HepG2 (cell line): ENCODE data around the gene LTB4R2. TPM values are rescaled to one million over a fixed set of nuclear protein-coding genes. Genes with fewer than 3 reads are reported as not detected.

Experiments used
- ATAC-seq: fragments of 200-7000 bp; cut with Tn5 transposase; 3 replicates; pipeline ENCODE4 v1.9.1; 2020; ENCODE audit warnings: mild to moderate bottlenecking, moderate library complexity
- BruUV-seq: library from RNA; stranded (reverse); fragments of 400-500 nt; replicated peaks from 2 replicates; lab custom pipeline; 2021; lab: Mats Ljungman, UMichigan
- CTCF ChIA-PET: fragments of 300-600 bp; formaldehyde crosslinking; extraction: SDS; loops from one replicate; lab custom pipeline; 2021; ENCODE audit warnings: low total read pairs, inconsistent platforms, low intra/inter-chr PET ratio; lab: Yijun Ruan, JAX
- POLR2A ChIA-PET: fragments of 350-600 bp; sonication (Branson Sonifier 250); formaldehyde crosslinking; loops from one replicate; lab custom pipeline; 2020; ENCODE audit warnings: antibody characterized with exemption, inconsistent platforms; lab: Yijun Ruan, JAX
- DNase-seq: peaks from one replicate; pipeline ENCODE4 v3.0.0-alpha.2; 2015; ENCODE audit warnings: low spot score
- FAIRE-seq: peaks from 3 replicates; lab custom pipeline; 2011; peaks lifted over from hg19 to GRCh38; lab: Jason Lieb, UNC
- H2AFZ ChIP-seq: one replicate; pipeline ENCODE4 v1.6.1; 2011; ENCODE audit warnings: low read length, inconsistent platforms
- H3K27ac ChIP-seq: fragments of 300-600 bp; 3 replicates; pipeline ENCODE4 v1.8.0; 2011; ENCODE audit warnings: mixed run types, mild to moderate bottlenecking, mixed read lengths, low read length, inconsistent platforms; ENCODE audit not compliant: insufficient read depth; ENCODE audit errors: extremely low read length
- H3K27me3 ChIP-seq, 2 experiments: fragments of 200-600 bp in 1 of 2; 2 replicates in 1 of 2; 3 replicates in 1 of 2; pipeline versions ENCODE4 v1.6.0 to v1.8.0; 2011; ENCODE audit warnings: low read length in 2 of 2, mild to moderate bottlenecking in 2 of 2, moderate library complexity in 2 of 2, inconsistent platforms in 1 of 2; ENCODE audit not compliant: insufficient read depth in 2 of 2, control insufficient read depth in 1 of 2
- H3K36me3 ChIP-seq, 2 experiments: fragments of 200-600 bp in 1 of 2; replicated peaks in 1 of 2; 2 replicates in 1 of 2; 3 replicates in 1 of 2; pipeline versions ENCODE4 v1.5.1 to v1.8.0; 2011; ENCODE audit warnings: low read length in 2 of 2, inconsistent platforms in 1 of 2; ENCODE audit not compliant: insufficient read depth in 2 of 2, control insufficient read depth in 1 of 2
- H3K4me1 ChIP-seq: 2 replicates; pipeline ENCODE4 v1.5.1; 2012; ENCODE audit warnings: low read length, inconsistent platforms; ENCODE audit not compliant: insufficient read depth
- H3K4me2 ChIP-seq: 2 replicates; pipeline ENCODE4 v1.6.0; 2011; ENCODE audit warnings: low read depth, low read length, inconsistent platforms
- H3K4me3 ChIP-seq, 3 experiments: fragments of 200-600 bp in 1 of 3; sonication (generic), shearing (Covaris generic) in 1 of 3; replicated peaks in 1 of 3; 2 replicates each; pipeline ENCODE4 v1.5.1; 2011 to 2016; ENCODE audit warnings: low read length in 3 of 3, inconsistent platforms in 2 of 3, low read depth in 2 of 3, mild to moderate bottlenecking in 2 of 3, control low read depth in 1 of 3, mixed read lengths in 1 of 3; ENCODE audit not compliant: insufficient read depth in 1 of 3
- H3K79me2 ChIP-seq: one replicate; pipeline ENCODE4 v1.6.1; 2011; ENCODE audit warnings: low read length, inconsistent platforms; ENCODE audit not compliant: insufficient read depth
- H3K9ac ChIP-seq: 2 replicates; pipeline ENCODE4 v1.6.0; 2011; ENCODE audit warnings: mild to moderate bottlenecking, low read depth, low read length, inconsistent platforms; ENCODE audit not compliant: insufficient read depth
- H3K9me3 ChIP-seq: 2 replicates; pipeline ENCODE4 v1.5.1; 2012; ENCODE audit warnings: mild to moderate bottlenecking, low read length
- H4K20me1 ChIP-seq: 2 replicates; pipeline ENCODE4 v1.6.0; 2011; ENCODE audit warnings: inconsistent platforms, mild to moderate bottlenecking, low read length, moderate library complexity; ENCODE audit not compliant: insufficient read depth
- HDAC6 ChIP-seq: fragments of 200-600 bp; sonication (generic); IDR thresholded peaks from 2 replicates; pipeline ENCODE4 v1.7.0; 2017; ENCODE audit warnings: mild to moderate bottlenecking, antibody characterized with exemption, low read length, low read depth
- MATR3 ChIP-seq: sonication (generic); formaldehyde crosslinking; IDR thresholded peaks from 2 replicates; pipeline ENCODE4 v1.4.0; 2020; ENCODE audit warnings: missing genetic modification reagents
- RBM22 ChIP-seq: fragments of 200-400 bp; formaldehyde crosslinking; optimal IDR thresholded peaks from 2 replicates; pipeline ENCODE3; 2017; ENCODE audit warnings: mild to moderate bottlenecking, low read length, moderate library complexity
- ZMYM3 ChIP-seq: sonication (generic); formaldehyde crosslinking; IDR thresholded peaks from 2 replicates; pipeline ENCODE4 v1.5.1; 2020; ENCODE audit warnings: mild to moderate bottlenecking, missing genetic modification reagents
- WGBS: methylation state at CpG from one replicate; pipeline ENCODE4 v1.1.6; 2017; ENCODE audit warnings: low lambda C conversion rate; 5-methylcytosine and 5-hydroxymethylcytosine counted together
- in situ Hi-C: cut with HindIII; loops from 2 replicates; pipeline ENCODE4 v1.10.0; 2017; ENCODE audit warnings: low pct_unique_long_range_greater_than_20kb; ENCODE audit not compliant: extremely low pct_ligation_motif_present
- intact Hi-C: fragments of 100-400 bp; cut with micrococcal nuclease; formaldehyde crosslinking; loops from one replicate; pipeline ENCODE4 v1.10.0; 2022; ENCODE audit not compliant: unreplicated experiment
- polyA plus RNA-seq, 8 experiments: library from polyadenylated mRNA; depleted of rRNA in 3 of 8; stranded (reverse) in 7 of 8; unstranded in 1 of 8; fragments of >200 nt; fragmentation: Illumina TruSeq in 4 of 8; extraction: Trizol in 4 of 8; gene quantifications; 2 replicates each; pipeline versions ENCODE4 v1.2.1 to v1.2.3, GENCODE V29; 2011 to 2016; ENCODE audit warnings: low read depth in 4 of 8, missing spikeins in 1 of 8, mixed read lengths in 1 of 8; ENCODE audit not compliant: insufficient read depth in 1 of 8
- total RNA-seq, 5 experiments: library from RNA; depleted of rRNA; stranded (reverse); fragments of >200 nt; fragmentation: Illumina TruSeq; extraction: Trizol; gene quantifications; 2 replicates each; pipeline ENCODE4 v1.2.3, GENCODE V29; 2016; ENCODE audit warnings: low read depth in 1 of 5
- TF ChIP-seq, protein P1 (sequence below): sonication (generic); formaldehyde crosslinking; conservative IDR thresholded peaks from 2 replicates; pipeline ENCODE4 v1.8.1; 2023; ENCODE audit warnings: missing genetic modification reagents

LTB4R2 gene
- total and polyA plus RNA-seq, 2 of the 13 experiments (the other 11 are each of a cell fraction or from before 2014, with no cell fraction given) = 3.9 to 6.9 TPM

DNA sequence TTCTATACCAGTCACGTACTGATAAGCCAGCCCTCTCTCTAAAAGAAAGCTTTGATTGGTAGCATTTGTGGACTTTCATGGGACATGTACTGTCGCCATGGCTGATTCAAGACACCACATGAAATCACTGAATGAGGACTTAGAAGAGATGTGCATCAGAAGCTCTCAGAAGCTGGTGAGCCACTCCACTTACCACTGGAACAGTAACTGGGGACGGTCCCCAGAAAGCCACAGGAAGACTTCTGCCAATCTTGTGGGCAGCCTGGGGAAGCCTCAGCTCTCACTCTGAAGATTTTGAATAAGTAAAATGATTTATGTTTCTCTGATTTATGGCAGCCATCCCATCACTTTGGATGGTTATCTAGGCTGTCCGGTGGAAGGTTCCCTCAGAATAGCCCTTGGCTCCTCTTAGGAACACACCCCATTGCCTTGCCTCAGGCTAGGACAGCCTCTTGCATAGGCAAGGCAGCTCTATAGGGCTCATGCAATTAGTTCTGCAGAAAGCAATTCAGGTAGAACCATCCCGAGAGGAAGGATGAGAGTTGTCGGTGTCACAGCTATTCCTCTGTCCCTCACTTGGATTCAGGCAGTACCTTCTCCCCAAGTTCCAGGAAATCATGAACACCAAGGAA, 20.2 kb upstream of the LTB4R2 start:
- Histone ChIP-seq H3K4me1 (peaks cover 10% of the 10 kb centered on the region), H3K79me2 (no peaks in the 10 kb centered on the region), H2AFZ (no peak overlapping the region), H3K9ac (no peak overlapping the region), H3K4me2 (no peak overlapping the region), H4K20me1 (no peaks in the 10 kb centered on the region), H3K9me3 (no peaks in the 10 kb centered on the region), H3K27ac (no peak overlapping the region), H3K36me3 (peaks cover 35 to 49% of the 10 kb centered on the region in 2 experiments), H3K4me3 (no peak overlapping the region), H3K27me3 (no peaks in the 10 kb centered on the region)
- 96% methylated on average over 6 of the region's 6 CpGs for WGBS
- no TSS peak for BruUV-seq
- ATAC-seq = no peak
- in situ Hi-C loops = no loop called here
- ChIA-PET POLR2A (interaction anchor here (3.1 to 24.7 kb wide), 3 partner anchors 9 to 49 kb away, joined by 20 to 850 read pairs (median 42); partner anchors contain the start of genes DHRS1, GMPR2, NEDD8 and NOP9), CTCF (no interaction called here)
- no peak for FAIRE-seq
- TF ChIP-seq ZMYM3 (CRISPR knock-in tag) (no peak), RBM22 (peak; percentile 68)
- TF ChIP-seq, protein P1, sequence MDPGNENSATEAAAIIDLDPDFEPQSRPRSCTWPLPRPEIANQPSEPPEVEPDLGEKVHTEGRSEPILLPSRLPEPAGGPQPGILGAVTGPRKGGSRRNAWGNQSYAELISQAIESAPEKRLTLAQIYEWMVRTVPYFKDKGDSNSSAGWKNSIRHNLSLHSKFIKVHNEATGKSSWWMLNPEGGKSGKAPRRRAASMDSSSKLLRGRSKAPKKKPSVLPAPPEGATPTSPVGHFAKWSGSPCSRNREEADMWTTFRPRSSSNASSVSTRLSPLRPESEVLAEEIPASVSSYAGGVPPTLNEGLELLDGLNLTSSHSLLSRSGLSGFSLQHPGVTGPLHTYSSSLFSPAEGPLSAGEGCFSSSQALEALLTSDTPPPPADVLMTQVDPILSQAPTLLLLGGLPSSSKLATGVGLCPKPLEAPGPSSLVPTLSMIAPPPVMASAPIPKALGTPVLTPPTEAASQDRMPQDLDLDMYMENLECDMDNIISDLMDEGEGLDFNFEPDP (CRISPR knock-in tag) = 0 out of 2 replicates have a peak, but pooled peaks have one; percentile 8
- no peak for DNase-seq
- intact Hi-C loops = loop anchor here (10.0 kb wide), 1 partner anchor 985 kb away; the partner anchor contains the start of genes BCL2L2 and PPP1R3E

DNA sequence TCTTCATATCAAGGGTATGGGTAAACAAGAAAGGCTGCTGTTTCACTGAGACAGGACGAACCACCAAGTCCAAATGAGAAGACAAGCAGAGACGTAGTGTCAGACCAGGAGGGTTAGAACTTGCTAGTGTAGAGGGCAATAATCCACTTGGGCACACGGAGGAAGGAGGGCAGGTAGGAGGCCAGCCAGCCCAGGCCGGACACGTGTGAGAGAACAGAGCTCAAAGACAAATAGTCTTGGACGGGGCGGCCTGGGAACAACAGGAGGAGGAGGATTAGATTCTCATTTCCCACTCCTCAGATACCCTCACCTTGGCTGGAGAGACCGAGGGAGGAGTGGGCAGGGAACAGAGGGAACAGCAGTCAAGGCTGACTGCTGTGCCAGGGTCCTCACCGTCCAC, 19.2 kb upstream of the LTB4R2 start:
- 86% methylated on average over 9 of the region's 9 CpGs for WGBS
- CTCF ChIA-PET = no interaction called here

More for the DNA sequence above, 19.2 kb upstream of the LTB4R2 start:
- Histone ChIP-seq H3K36me3 (peaks cover 40 to 58% of the 10 kb centered on the region in 2 experiments), H3K27ac (no peak overlapping the region), H3K79me2 (no peaks in the 10 kb centered on the region), H3K4me1 (peaks cover 10% of the 10 kb centered on the region), H3K9me3 (no peaks in the 10 kb centered on the region), H3K9ac (no peak overlapping the region), H4K20me1 (no peaks in the 10 kb centered on the region), H3K27me3 (no peaks in the 10 kb centered on the region), H2AFZ (no peak overlapping the region), H3K4me2 (no peak overlapping the region), H3K4me3 (no peak overlapping the region)
- intact Hi-C loops (loop anchor here (10.0 kb wide), 1 partner anchor 986 kb away; the partner anchor contains the start of genes BCL2L2 and PPP1R3E), in situ Hi-C loops (no loop called here)
- no peak for DNase-seq
- POLR2A ChIA-PET = interaction anchor here (0.9 to 24.7 kb wide), 4 partner anchors 8 to 50 kb away, joined by 3 to 850 read pairs (median 31); partner anchors contain the start of genes CIDEB, DHRS1, GMPR2 and NEDD8
- TF ChIP-seq RBM22 = peak; percentile 76
- 0 out of 2 replicates have a peak, but pooled peaks have one; percentile 66 for TF ChIP-seq MATR3 (CRISPR knock-in tag)
- no peak for TF ChIP-seq HDAC6
- no TSS peak for BruUV-seq
- ATAC-seq = no peak; the same call in 2 of the 3 replicates
- FAIRE-seq = no peak
